ENCODE measurements around the gene MCTP2.

DNA sequence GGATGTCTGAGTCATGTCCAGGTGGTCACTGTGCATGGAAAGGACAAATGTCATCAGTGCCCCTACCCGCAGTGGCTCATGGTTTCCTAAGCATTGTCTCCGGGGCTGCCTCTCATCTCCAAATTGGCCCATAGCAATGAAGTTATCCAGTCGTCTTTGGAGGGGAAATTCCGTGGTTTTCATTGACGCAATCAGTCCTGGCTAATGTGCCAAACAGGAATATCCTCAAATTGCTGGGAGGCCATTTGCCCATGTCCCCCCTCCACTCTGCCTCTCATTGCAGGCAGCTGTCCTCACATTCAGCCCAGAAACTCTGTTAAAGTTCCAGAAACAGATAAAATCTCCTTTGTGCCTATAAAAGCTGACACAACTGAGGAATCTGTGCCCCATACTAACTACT lies 81.6 kb downstream of the MCTP2 start:
- TF ChIP-seq, protein P1, sequence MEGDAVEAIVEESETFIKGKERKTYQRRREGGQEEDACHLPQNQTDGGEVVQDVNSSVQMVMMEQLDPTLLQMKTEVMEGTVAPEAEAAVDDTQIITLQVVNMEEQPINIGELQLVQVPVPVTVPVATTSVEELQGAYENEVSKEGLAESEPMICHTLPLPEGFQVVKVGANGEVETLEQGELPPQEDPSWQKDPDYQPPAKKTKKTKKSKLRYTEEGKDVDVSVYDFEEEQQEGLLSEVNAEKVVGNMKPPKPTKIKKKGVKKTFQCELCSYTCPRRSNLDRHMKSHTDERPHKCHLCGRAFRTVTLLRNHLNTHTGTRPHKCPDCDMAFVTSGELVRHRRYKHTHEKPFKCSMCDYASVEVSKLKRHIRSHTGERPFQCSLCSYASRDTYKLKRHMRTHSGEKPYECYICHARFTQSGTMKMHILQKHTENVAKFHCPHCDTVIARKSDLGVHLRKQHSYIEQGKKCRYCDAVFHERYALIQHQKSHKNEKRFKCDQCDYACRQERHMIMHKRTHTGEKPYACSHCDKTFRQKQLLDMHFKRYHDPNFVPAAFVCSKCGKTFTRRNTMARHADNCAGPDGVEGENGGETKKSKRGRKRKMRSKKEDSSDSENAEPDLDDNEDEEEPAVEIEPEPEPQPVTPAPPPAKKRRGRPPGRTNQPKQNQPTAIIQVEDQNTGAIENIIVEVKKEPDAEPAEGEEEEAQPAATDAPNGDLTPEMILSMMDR (IDR thresholded peaks at IDR 0.05 in 4 of 5, conservative IDR thresholded peaks at IDR 0.05 in 1 of 5) = no peak
- no peak for TF ChIP-seq POLR2A (IDR thresholded peaks at IDR 0.05)

All from gastrocnemius medialis (tissue), 4 donors.